Erythroblast (primary cell): ENCODE measurements around the gene PHKA1.

ENCODE experiments used
- GATA1 ChIP-seq: IDR thresholded peaks from 2 replicates; pipeline ENCODE4 v1.6.1; 2011; ENCODE audit warnings: low read depth, mild to moderate bottlenecking, control low read depth, low read length, moderate library complexity
- POLR2A ChIP-seq: IDR thresholded peaks from 2 replicates; pipeline ENCODE4 v1.6.1; 2011; ENCODE audit warnings: mild to moderate bottlenecking, low read length

GRCh38 chrX:72666451-72666850, 47.7 kb downstream of the PHKA1 start:
- no peak for TF ChIP-seq POLR2A
- TF ChIP-seq GATA1: no peak
